Activated CD4-positive, alpha-beta memory T cell treated with anti-CD3 and anti-CD28 coated beads, Interleukin-2, amount 10 ng/mL, durations not matched to agents 7 days and 5 days (primary cell): ENCODE results near the gene POLR2E. TPM values are rescaled to one million over a fixed set of nuclear protein-coding genes. Genes with fewer than 3 reads are reported as not detected.
A peak's percentile ranks its signal among the peaks of the same experiment; 100 is the strongest.

Source experiments
- CTCF ChIA-PET: fragments of 350-600 bp; sonication (Branson Sonifier 250); formaldehyde crosslinking; loops from one replicate; lab custom pipeline; 2021; ENCODE audit warnings: antibody characterized with exemption, inconsistent platforms; lab: Charles Lee
- POLR2A ChIA-PET: fragments of 350-600 bp; sonication (Branson Sonifier 250); formaldehyde crosslinking; loops from one replicate; lab custom pipeline; 2021; ENCODE audit warnings: antibody characterized with exemption; lab: Charles Lee
- DNase-seq: peaks from one replicate; pipeline ENCODE4 v3.0.0-alpha.2; 2020
- H3K27ac Mint-ChIP-seq: one replicate; pipeline ENCODE4 v1.8.0; 2021; ENCODE audit warnings: mild to moderate bottlenecking, mixed read lengths
- H3K27me3 Mint-ChIP-seq: one replicate; pipeline ENCODE4 v1.8.0; 2021; ENCODE audit warnings: mixed read lengths
- H3K36me3 Mint-ChIP-seq: one replicate; pipeline ENCODE4 v1.8.0; 2021; ENCODE audit warnings: low read depth, mixed read lengths
- H3K4me1 Mint-ChIP-seq: one replicate; pipeline ENCODE4 v1.8.0; 2021; ENCODE audit warnings: mixed read lengths
- H3K4me3 Mint-ChIP-seq: one replicate; pipeline ENCODE4 v1.8.0; 2021; ENCODE audit warnings: mild to moderate bottlenecking, mixed read lengths
- H3K9me3 Mint-ChIP-seq: one replicate; pipeline ENCODE4 v1.8.0; 2021; ENCODE audit warnings: mixed read lengths
- total RNA-seq, 2 experiments: library from RNA; stranded (reverse); gene quantifications; one replicate each; pipeline ENCODE4 v1.2.3, GENCODE V29; 2021

The POLR2E gene
- total RNA-seq, 2 experiments from 2014 or later: 116 to 120 TPM

- Mint-ChIP-seq H3K36me3 (peaks cover 35% of the 10 kb centered on the region), H3K27me3 (no peaks in the 10 kb centered on the region), H3K9me3 (peaks cover 8% of the 10 kb centered on the region), H3K27ac (peak overlapping the region; percentile 64), H3K4me3 (peak overlapping the region; percentile 90), H3K4me1 (peaks cover 56% of the 10 kb centered on the region)
- ChIA-PET POLR2A (interaction anchor here (1.0 to 8.8 kb wide), 6 partner anchors 14 to 79 kb away, joined by 3 to 109 read pairs (median 4); partner anchors contain the start of genes ARHGAP45 and SBNO2), CTCF (interaction anchor here (0.6 to 1.5 kb wide), 3 partner anchors 20 to 33 kb away, joined by 3 to 6 read pairs (median 3); no protein-coding TSS in a partner anchor)
- DNase-seq: no peak
Measured at GRCh38 chr19:1094655-1094977, 559 bp downstream of the POLR2E start.

GRCh38 chr19:1093811-1094553, 1.2 kb downstream of the POLR2E start:
- Mint-ChIP-seq H3K4me3 (peak overlapping the region; percentile 90), H3K36me3 (peaks cover 31% of the 10 kb centered on the region), H3K4me1 (peaks cover 52% of the 10 kb centered on the region), H3K27me3 (no peaks in the 10 kb centered on the region), H3K9me3 (peaks cover 4% of the 10 kb centered on the region), H3K27ac (peak overlapping the region; percentile 64)
- DNase-seq: no peak
- ChIA-PET CTCF (interaction anchor here (0.6 to 1.5 kb wide), 3 partner anchors 19 to 33 kb away, joined by 3 to 6 read pairs (median 3); no protein-coding TSS in a partner anchor), POLR2A (interaction anchor here (0.8 to 8.8 kb wide), 7 partner anchors 13 to 80 kb away, joined by 3 to 109 read pairs (median 4); partner anchors contain the start of genes ABCA7, ARHGAP45 and SBNO2)

GRCh38 chr19:1093330-1093729, 1.8 kb downstream of the POLR2E start:
- H3K27me3 Mint-ChIP-seq: no peaks in the 10 kb centered on the region
- ChIA-PET CTCF (interaction anchor here (1.5 kb wide), 1 partner anchor 29 kb away, joined by 6 read pairs; no protein-coding TSS in a partner anchor), POLR2A (interaction anchor here (0.8 to 8.8 kb wide), 4 partner anchors 13 to 71 kb away, joined by 3 to 109 read pairs (median 6); partner anchors contain the start of gene ABCA7)

GRCh38 chr19:1091544-1092175, 3.5 kb downstream of the POLR2E start:
- CTCF ChIA-PET: interaction anchor here (2.0 kb wide), 1 partner anchor 27 kb away, joined by 6 read pairs; no protein-coding TSS in a partner anchor
- POLR2A ChIA-PET: interaction anchor here (8.8 to 17.5 kb wide), 4 partner anchors 11 to 25 kb away, joined by 104 to 334 read pairs (median 148); partner anchors contain the start of genes ARHGAP45 and GPX4
- Mint-ChIP-seq H3K4me3 (no peak overlapping the region), H3K9me3 (no peaks in the 10 kb centered on the region), H3K27me3 (no peaks in the 10 kb centered on the region), H3K27ac (no peak overlapping the region), H3K4me1 (peaks cover 55% of the 10 kb centered on the region), H3K36me3 (peaks cover 31% of the 10 kb centered on the region)
- DNase-seq: no peak

More at GRCh38 chr19:1093330-1093729, 1.8 kb downstream of the POLR2E start:
- H3K9me3 Mint-ChIP-seq: no peaks in the 10 kb centered on the region
- peaks cover 51% of the 10 kb centered on the region for H3K4me1 Mint-ChIP-seq
- peak overlapping the region; percentile 90 for H3K4me3 Mint-ChIP-seq
- DNase-seq: no peak
- peaks cover 26% of the 10 kb centered on the region for H3K36me3 Mint-ChIP-seq
- H3K27ac Mint-ChIP-seq: no peak overlapping the region

- no peaks in the 10 kb centered on the region for H3K9me3 Mint-ChIP-seq
- H3K27me3 Mint-ChIP-seq: no peaks in the 10 kb centered on the region
- peaks cover 36% of the 10 kb centered on the region for H3K36me3 Mint-ChIP-seq
- DNase-seq: no peak
- H3K4me1 Mint-ChIP-seq: peaks cover 53% of the 10 kb centered on the region
- H3K4me3 Mint-ChIP-seq: no peak overlapping the region
- ChIA-PET POLR2A (interaction anchor here (0.7 to 17.5 kb wide), 8 partner anchors 14 to 183 kb away, joined by 3 to 334 read pairs (median 4); partner anchors contain the start of genes ARHGAP45, CIRBP, GPX4 and RNU6-2), CTCF (interaction anchor here (1.2 to 2.0 kb wide), 2 partner anchors 24 to 26 kb away, joined by 3 to 6 read pairs; partner anchors contain the start of gene ARHGAP45)
- H3K27ac Mint-ChIP-seq: peak overlapping the region; percentile 26
Measured at GRCh38 chr19:1090731-1091543, 4.2 kb downstream of the POLR2E start.

- CTCF ChIA-PET: interaction anchor here (0.7 to 2.0 kb wide), 5 partner anchors 15 to 159 kb away, joined by 3 to 6 read pairs (median 3); partner anchors contain the start of gene ARHGAP45
- H3K27ac Mint-ChIP-seq: no peak overlapping the region
- no peak for DNase-seq
Measured at GRCh38 chr19:1089891-1090290, 5.3 kb downstream of the POLR2E start.

GRCh38 chr19:1089126-1089771, 5.9 kb downstream of the POLR2E start:
- Mint-ChIP-seq H3K4me1 (peaks cover 52% of the 10 kb centered on the region), H3K36me3 (peaks cover 47% of the 10 kb centered on the region), H3K9me3 (no peaks in the 10 kb centered on the region), H3K27me3 (no peaks in the 10 kb centered on the region), H3K4me3 (no peak overlapping the region), H3K27ac (peak overlapping the region; percentile 10)
- CTCF ChIA-PET: interaction anchor here (1.4 to 1.8 kb wide), 2 partner anchors 14 to 22 kb away, joined by 3 to 4 read pairs; partner anchors contain the start of gene ARHGAP45
- DNase-seq: no peak
- POLR2A ChIA-PET: interaction anchor here (0.7 to 17.5 kb wide), 11 partner anchors 13 to 180 kb away, joined by 3 to 334 read pairs (median 11); partner anchors contain the start of genes ABCA7, ARHGAP45, CIRBP and CNN2

More at GRCh38 chr19:1089891-1090290, 5.3 kb downstream of the POLR2E start:
- POLR2A ChIA-PET: interaction anchor here (1.0 to 17.5 kb wide), 10 partner anchors 14 to 179 kb away, joined by 3 to 334 read pairs (median 8); partner anchors contain the start of genes ARHGAP45, CIRBP and GPX4
- peaks cover 41% of the 10 kb centered on the region for H3K36me3 Mint-ChIP-seq
- no peak overlapping the region for H3K4me3 Mint-ChIP-seq
- no peaks in the 10 kb centered on the region for H3K27me3 Mint-ChIP-seq
- no peaks in the 10 kb centered on the region for H3K9me3 Mint-ChIP-seq
- H3K4me1 Mint-ChIP-seq: peaks cover 53% of the 10 kb centered on the region

GRCh38 chr19:1088416-1089010, 6.7 kb downstream of the POLR2E start:
- peaks cover 54% of the 10 kb centered on the region for H3K36me3 Mint-ChIP-seq
- ChIA-PET CTCF (interaction anchor here (0.6 to 1.8 kb wide), 4 partner anchors 9 to 523 kb away, joined by 3 to 5 read pairs (median 4); partner anchors contain the start of gene ARHGAP45), POLR2A (interaction anchor here (0.7 to 17.5 kb wide), 14 partner anchors 12 to 181 kb away, joined by 3 to 334 read pairs (median 10); partner anchors contain the start of genes ABCA7, ARHGAP45, CIRBP and CNN2)
- no peaks in the 10 kb centered on the region for H3K27me3 Mint-ChIP-seq
- peaks cover 51% of the 10 kb centered on the region for H3K4me1 Mint-ChIP-seq
- no peak for DNase-seq
- no peaks in the 10 kb centered on the region for H3K9me3 Mint-ChIP-seq
- H3K4me3 Mint-ChIP-seq: peak overlapping the region; percentile 7
- H3K27ac Mint-ChIP-seq: peak overlapping the region; percentile 82

- CTCF ChIA-PET: interaction anchor here (0.6 to 1.8 kb wide), 5 partner anchors 8 to 522 kb away, joined by 3 to 5 read pairs (median 3); partner anchors contain the start of gene ARHGAP45
- Mint-ChIP-seq H3K27me3 (no peaks in the 10 kb centered on the region), H3K27ac (peak overlapping the region; percentile 82), H3K36me3 (peaks cover 49% of the 10 kb centered on the region), H3K4me1 (peaks cover 45% of the 10 kb centered on the region), H3K4me3 (peak overlapping the region; percentile 20), H3K9me3 (no peaks in the 10 kb centered on the region)
- peak; percentile 54 for DNase-seq
- POLR2A ChIA-PET: interaction anchor here (0.7 to 17.5 kb wide), 16 partner anchors 8 to 181 kb away, joined by 3 to 334 read pairs (median 10); partner anchors contain the start of genes ABCA7, ARHGAP45, CIRBP and CNN2
Measured at GRCh38 chr19:1087813-1088415, 7.3 kb downstream of the POLR2E start.

GRCh38 chr19:1086613-1087012, 8.6 kb downstream of the POLR2E start:
- Mint-ChIP-seq H3K9me3 (no peaks in the 10 kb centered on the region), H3K4me3 (no peak overlapping the region), H3K27ac (peak overlapping the region; percentile 82), H3K27me3 (no peaks in the 10 kb centered on the region), H3K36me3 (peaks cover 52% of the 10 kb centered on the region), H3K4me1 (peaks cover 53% of the 10 kb centered on the region)
- no peak for DNase-seq
- POLR2A ChIA-PET: interaction anchor here (1.0 to 17.5 kb wide), 10 partner anchors 10 to 182 kb away, joined by 3 to 334 read pairs (median 34); partner anchors contain the start of genes ABCA7, ARHGAP45, CIRBP and CNN2
- CTCF ChIA-PET: no interaction called here
